ENCODE results near the gene MRI1.

Gene MRI1

DNA sequence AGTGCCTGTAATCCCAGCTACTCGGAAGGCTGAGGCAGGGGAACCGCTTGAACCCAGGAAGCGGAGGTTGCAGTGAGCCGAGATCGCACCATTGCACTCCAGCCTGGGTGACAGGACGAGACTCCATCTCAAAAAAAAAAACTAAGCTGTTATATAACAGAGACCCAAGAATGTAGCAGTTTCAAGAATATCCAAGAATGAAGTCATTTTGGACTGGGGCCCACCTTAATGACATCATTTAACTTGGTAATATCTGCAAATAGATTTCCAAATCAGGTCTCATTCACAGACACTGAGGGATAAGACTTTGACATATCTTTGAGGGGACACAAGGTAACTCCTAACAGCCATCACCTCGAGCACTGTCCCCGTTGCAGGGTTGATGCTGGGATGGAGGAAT is 36.5 kb upstream of the MRI1 start:
- DNase-seq = no peak
- no peak overlapping the region for H4K5ac ChIP-seq (ENCODE audit: low read length)
- H3K27me3 ChIP-seq (ENCODE audit: insufficient read depth, low read length, poor library complexity) = no peaks in the 10 kb centered on the region
- no peaks in the 10 kb centered on the region for H3K36me3 ChIP-seq (ENCODE audit: control insufficient read depth, insufficient read depth, low read length)
- H3K79me2 ChIP-seq (ENCODE audit: control insufficient read depth, insufficient read depth, low read length) = no peaks in the 10 kb centered on the region
- no peak overlapping the region for H2BK120ac ChIP-seq (ENCODE audit: low read depth, low read length)
- no peak overlapping the region for H3K56ac ChIP-seq (ENCODE audit: low read length)
- no peak overlapping the region for H2AK5ac ChIP-seq (ENCODE audit: low read length)
- H3K18ac ChIP-seq (ENCODE audit: low read length) = no peak overlapping the region
- no peak overlapping the region for H2BK15ac ChIP-seq (replicated peaks; ENCODE audit: low read depth)
- no peak overlapping the region for H4K8ac ChIP-seq (ENCODE audit: low read depth, low read length)
- H3K9ac ChIP-seq (ENCODE audit: low read length) = no peak overlapping the region
- no peaks in the 10 kb centered on the region for H3K79me1 ChIP-seq (ENCODE audit: low read length)
- H3K4me2 ChIP-seq (ENCODE audit: low read length) = no peak overlapping the region
- H3K4me3 ChIP-seq (ENCODE audit: low read length) = no peak overlapping the region
- H3K27ac ChIP-seq (ENCODE audit: low read depth, low read length) = no peak overlapping the region
- WGBS (ENCODE audit: extremely low coverage, insufficient coverage, low lambda C conversion rate) = no CpG with 5 or more reads among the region's 8 CpGs
- H3K4me1 ChIP-seq (ENCODE audit: control insufficient read depth, low read depth, low read length) = peaks cover 2% of the 10 kb centered on the region
- H3K4ac ChIP-seq (ENCODE audit: low read depth, low read length) = no peak overlapping the region
- H3K23ac ChIP-seq (ENCODE audit: low read length) = no peak overlapping the region
- no peak overlapping the region for H2BK5ac ChIP-seq (ENCODE audit: low read length)

DNA sequence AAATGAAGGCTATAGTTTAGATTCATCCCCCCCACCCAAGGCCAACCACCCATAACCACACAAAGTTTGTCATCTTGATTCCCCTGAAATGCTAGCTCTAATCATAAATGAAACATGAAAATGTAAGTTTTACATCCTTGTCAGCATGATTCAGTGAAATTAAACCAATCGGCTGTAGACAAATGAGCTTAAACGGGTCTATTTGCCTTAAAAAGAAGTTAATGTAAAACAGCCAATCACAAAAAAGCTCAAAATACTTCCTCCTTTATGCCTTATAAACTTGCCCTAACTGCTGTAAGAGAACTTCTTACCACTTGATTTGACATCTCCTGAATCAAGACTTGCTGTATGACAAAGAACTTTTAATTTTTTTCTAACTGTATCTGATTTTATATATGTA is 34.5 kb upstream of the MRI1 start:
- no peak overlapping the region for H2BK5ac ChIP-seq (ENCODE audit: low read length)
- no peak overlapping the region for H4K8ac ChIP-seq (ENCODE audit: low read depth, low read length)
- H3K9ac ChIP-seq (ENCODE audit: low read length) = no peak overlapping the region
- H3K4me3 ChIP-seq (ENCODE audit: low read length) = no peak overlapping the region
- H3K79me1 ChIP-seq (ENCODE audit: low read length) = no peaks in the 10 kb centered on the region
- H3K4me2 ChIP-seq (ENCODE audit: low read length) = no peak overlapping the region
- no peak overlapping the region for H3K4ac ChIP-seq (ENCODE audit: low read depth, low read length)
- H3K18ac ChIP-seq (ENCODE audit: low read length) = no peak overlapping the region
- no peak overlapping the region for H2BK15ac ChIP-seq (replicated peaks; ENCODE audit: low read depth)
- no peak overlapping the region for H3K27ac ChIP-seq (ENCODE audit: low read depth, low read length)
- peaks cover 2% of the 10 kb centered on the region for H3K4me1 ChIP-seq (ENCODE audit: control insufficient read depth, low read depth, low read length)
- no peak for DNase-seq
- H3K23ac ChIP-seq (ENCODE audit: low read length) = no peak overlapping the region
- WGBS (ENCODE audit: extremely low coverage, insufficient coverage, low lambda C conversion rate) = no CpG with 5 or more reads among the region's 2 CpGs
- H2AK5ac ChIP-seq (ENCODE audit: low read length) = no peak overlapping the region
- no peaks in the 10 kb centered on the region for H3K27me3 ChIP-seq (ENCODE audit: insufficient read depth, low read length, poor library complexity)
- no peaks in the 10 kb centered on the region for H3K36me3 ChIP-seq (ENCODE audit: control insufficient read depth, insufficient read depth, low read length)
- no peaks in the 10 kb centered on the region for H3K79me2 ChIP-seq (ENCODE audit: control insufficient read depth, insufficient read depth, low read length)
- no peak overlapping the region for H3K56ac ChIP-seq (ENCODE audit: low read length)
- no peak overlapping the region for H2BK120ac ChIP-seq (ENCODE audit: low read depth, low read length)
- H4K5ac ChIP-seq (ENCODE audit: low read length) = no peak overlapping the region

DNA sequence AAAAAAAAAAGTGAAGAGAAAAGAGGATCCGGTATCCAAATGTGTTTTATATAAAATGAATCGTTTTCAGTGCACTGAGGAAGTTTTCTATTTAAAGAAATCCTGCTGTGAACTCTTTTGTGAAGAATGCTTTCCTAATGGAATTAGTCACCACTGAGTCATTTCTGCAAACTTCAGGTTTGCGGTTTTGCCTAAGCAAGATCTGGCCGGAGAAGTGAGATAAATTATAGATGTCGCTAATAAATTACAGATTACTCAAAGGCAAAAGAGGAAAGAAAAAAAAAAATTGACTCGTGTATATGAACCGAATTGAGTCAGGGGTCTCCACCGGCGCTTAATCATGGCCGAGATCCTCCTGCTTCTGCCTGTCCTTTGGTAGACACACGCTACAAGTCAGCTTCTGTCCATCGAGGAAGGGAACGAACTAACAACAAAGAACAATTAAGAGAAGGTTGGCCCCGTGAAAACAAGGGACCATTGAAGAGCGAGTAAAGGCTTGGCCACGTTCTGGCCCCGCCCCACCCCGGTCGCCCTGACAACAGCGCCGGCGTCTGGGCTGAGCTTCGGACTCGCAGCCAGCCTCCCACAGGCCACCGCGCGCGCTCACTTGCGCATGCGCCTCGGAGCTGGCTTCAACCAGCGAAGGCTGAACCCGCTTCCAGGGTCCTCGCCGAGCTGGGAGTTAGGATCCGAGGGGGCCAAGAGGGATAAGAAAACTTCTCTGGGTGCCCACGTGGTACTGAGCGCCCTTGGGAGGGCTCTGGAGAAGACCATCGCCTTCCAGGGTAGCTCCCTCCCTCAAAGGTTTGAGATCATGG is 33.0 kb upstream of the MRI1 start:
- no peaks in the 10 kb centered on the region for H3K79me1 ChIP-seq (ENCODE audit: low read length)
- H2BK5ac ChIP-seq (ENCODE audit: low read length) = no peak overlapping the region
- H2BK15ac ChIP-seq (replicated peaks; ENCODE audit: low read depth) = no peak overlapping the region
- no peak overlapping the region for H2BK120ac ChIP-seq (ENCODE audit: low read depth, low read length)
- WGBS (ENCODE audit: extremely low coverage, insufficient coverage, low lambda C conversion rate) = no CpG with 5 or more reads among the region's 39 CpGs
- no peak overlapping the region for H3K23ac ChIP-seq (ENCODE audit: low read length)
- no peak overlapping the region for H3K18ac ChIP-seq (ENCODE audit: low read length)
- H3K4me3 ChIP-seq (ENCODE audit: low read length) = peak overlapping the region; percentile 42
- no peak overlapping the region for H3K27ac ChIP-seq (ENCODE audit: low read depth, low read length)
- no peak overlapping the region for H4K8ac ChIP-seq (ENCODE audit: low read depth, low read length)
- H4K5ac ChIP-seq (ENCODE audit: low read length) = peak overlapping the region; percentile 89
- DNase-seq = peak; percentile 97
- peak overlapping the region; percentile 83 for H3K4ac ChIP-seq (ENCODE audit: low read depth, low read length)
- H3K27me3 ChIP-seq (ENCODE audit: insufficient read depth, low read length, poor library complexity) = no peaks in the 10 kb centered on the region
- no peaks in the 10 kb centered on the region for H3K36me3 ChIP-seq (ENCODE audit: control insufficient read depth, insufficient read depth, low read length)
- H3K56ac ChIP-seq (ENCODE audit: low read length) = peak overlapping the region; percentile 92
- peaks cover 2% of the 10 kb centered on the region for H3K4me1 ChIP-seq (ENCODE audit: control insufficient read depth, low read depth, low read length)
- no peaks in the 10 kb centered on the region for H3K79me2 ChIP-seq (ENCODE audit: control insufficient read depth, insufficient read depth, low read length)
- H2AK5ac ChIP-seq (ENCODE audit: low read length) = no peak overlapping the region
- peak overlapping the region; percentile 92 for H3K9ac ChIP-seq (ENCODE audit: low read length)
- peak overlapping the region; percentile 87 for H3K4me2 ChIP-seq (ENCODE audit: low read length)

DNA sequence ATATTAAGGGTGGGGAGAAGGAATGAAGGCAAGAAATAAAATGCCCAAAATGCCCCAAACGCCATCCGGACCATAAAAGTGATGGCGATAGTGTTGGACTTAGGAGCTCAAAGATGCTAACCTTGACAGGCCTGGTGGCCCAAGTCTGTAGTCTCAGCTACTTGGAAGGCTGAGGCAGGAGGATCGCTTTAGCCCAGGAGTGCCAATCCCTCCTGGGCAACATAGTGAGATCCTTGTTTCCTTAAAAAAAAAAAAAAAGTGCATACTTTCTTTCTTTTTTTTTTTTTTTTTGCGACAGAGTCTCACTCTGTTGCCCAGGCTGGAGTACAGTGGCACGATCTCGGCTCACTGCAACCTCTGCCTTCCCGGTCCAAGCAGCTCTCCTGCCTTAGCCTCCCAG is 32.0 kb upstream of the MRI1 start:
- Histone ChIP-seq H3K79me1 (ENCODE audit: low read length) (no peaks in the 10 kb centered on the region), H3K56ac (ENCODE audit: low read length) (no peak overlapping the region), H2BK120ac (ENCODE audit: low read depth, low read length) (no peak overlapping the region), H3K4ac (ENCODE audit: low read depth, low read length) (no peak overlapping the region), H2AK5ac (ENCODE audit: low read length) (no peak overlapping the region), H2BK5ac (ENCODE audit: low read length) (no peak overlapping the region), H3K27ac (ENCODE audit: low read depth, low read length) (no peak overlapping the region), H3K4me3 (ENCODE audit: low read length) (no peak overlapping the region), H3K79me2 (ENCODE audit: control insufficient read depth, insufficient read depth, low read length) (no peaks in the 10 kb centered on the region), H3K27me3 (ENCODE audit: insufficient read depth, low read length, poor library complexity) (no peaks in the 10 kb centered on the region), H3K18ac (ENCODE audit: low read length) (no peak overlapping the region), H3K4me2 (ENCODE audit: low read length) (no peak overlapping the region), H3K9ac (ENCODE audit: low read length) (no peak overlapping the region), H4K5ac (ENCODE audit: low read length) (no peak overlapping the region), H2BK15ac (replicated peaks; ENCODE audit: low read depth) (no peak overlapping the region), H3K4me1 (ENCODE audit: control insufficient read depth, low read depth, low read length) (peaks cover 2% of the 10 kb centered on the region), H3K36me3 (ENCODE audit: control insufficient read depth, insufficient read depth, low read length) (no peaks in the 10 kb centered on the region), H3K23ac (ENCODE audit: low read length) (no peak overlapping the region), H4K8ac (ENCODE audit: low read depth, low read length) (no peak overlapping the region)
- WGBS (ENCODE audit: extremely low coverage, insufficient coverage, low lambda C conversion rate) = no CpG with 5 or more reads among the region's 8 CpGs
- no peak for DNase-seq

DNA sequence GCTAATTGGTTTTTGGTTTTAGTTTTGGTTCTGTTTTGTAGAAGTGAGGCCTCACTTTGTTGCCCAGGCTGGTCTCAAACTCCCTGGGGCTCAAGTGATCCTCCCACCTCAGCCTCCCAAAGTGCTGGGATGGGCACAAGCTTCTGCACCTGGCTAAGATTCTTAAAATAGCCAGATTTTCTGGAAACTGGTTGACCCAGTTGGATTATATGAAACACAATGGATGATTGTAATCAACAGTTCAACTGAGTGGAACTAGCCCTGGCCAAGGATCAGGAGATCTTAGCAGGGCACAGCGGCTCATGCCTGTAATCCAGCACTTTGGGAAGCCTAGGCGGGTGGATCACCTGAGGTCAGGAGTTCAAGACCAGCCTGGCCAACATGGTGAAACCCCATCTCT is 29.6 kb upstream of the MRI1 start:
- no peak overlapping the region for H3K4ac ChIP-seq (ENCODE audit: low read depth, low read length)
- H3K56ac ChIP-seq (ENCODE audit: low read length) = no peak overlapping the region
- no peak overlapping the region for H2AK5ac ChIP-seq (ENCODE audit: low read length)
- no peak overlapping the region for H3K4me3 ChIP-seq (ENCODE audit: low read length)
- no peak for DNase-seq
- no peak overlapping the region for H3K23ac ChIP-seq (ENCODE audit: low read length)
- H2BK120ac ChIP-seq (ENCODE audit: low read depth, low read length) = no peak overlapping the region
- H3K36me3 ChIP-seq (ENCODE audit: control insufficient read depth, insufficient read depth, low read length) = no peaks in the 10 kb centered on the region
- no peak overlapping the region for H2BK15ac ChIP-seq (replicated peaks; ENCODE audit: low read depth)
- no peaks in the 10 kb centered on the region for H3K79me1 ChIP-seq (ENCODE audit: low read length)
- H3K18ac ChIP-seq (ENCODE audit: low read length) = no peak overlapping the region
- no peak overlapping the region for H4K8ac ChIP-seq (ENCODE audit: low read depth, low read length)
- H2BK5ac ChIP-seq (ENCODE audit: low read length) = no peak overlapping the region
- H3K4me1 ChIP-seq (ENCODE audit: control insufficient read depth, low read depth, low read length) = peaks cover 2% of the 10 kb centered on the region
- H3K4me2 ChIP-seq (ENCODE audit: low read length) = no peak overlapping the region
- H3K27me3 ChIP-seq (ENCODE audit: insufficient read depth, low read length, poor library complexity) = no peaks in the 10 kb centered on the region
- no CpG with 5 or more reads among the region's 2 CpGs for WGBS (ENCODE audit: extremely low coverage, insufficient coverage, low lambda C conversion rate)
- no peak overlapping the region for H3K9ac ChIP-seq (ENCODE audit: low read length)
- no peak overlapping the region for H3K27ac ChIP-seq (ENCODE audit: low read depth, low read length)
- H4K5ac ChIP-seq (ENCODE audit: low read length) = no peak overlapping the region
- no peaks in the 10 kb centered on the region for H3K79me2 ChIP-seq (ENCODE audit: control insufficient read depth, insufficient read depth, low read length)

DNA sequence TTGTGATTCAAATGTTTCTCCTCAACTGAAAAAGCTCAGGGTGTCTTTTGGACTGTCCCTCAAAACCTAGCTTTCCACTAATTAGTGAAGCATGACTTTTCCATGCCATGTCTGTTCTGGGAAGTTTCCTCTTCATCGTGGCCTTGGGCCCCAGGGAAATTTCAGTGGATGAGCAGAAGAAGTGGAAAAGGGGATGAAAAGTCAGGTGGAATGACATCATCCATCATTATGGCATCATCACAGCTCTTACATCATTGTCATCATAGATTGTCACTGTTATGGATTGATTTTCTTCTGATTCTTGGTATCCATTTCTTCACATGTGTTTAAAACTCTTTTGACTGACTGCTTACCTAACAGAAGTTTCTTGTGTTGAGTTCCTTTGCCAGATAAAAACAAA is 26.2 kb upstream of the MRI1 start:
- WGBS (ENCODE audit: extremely low coverage, insufficient coverage, low lambda C conversion rate) = no CpG with 5 or more reads among the region's 1 CpG
- Histone ChIP-seq H3K4me3 (ENCODE audit: low read length) (no peak overlapping the region), H3K79me2 (ENCODE audit: control insufficient read depth, insufficient read depth, low read length) (no peaks in the 10 kb centered on the region), H2BK5ac (ENCODE audit: low read length) (no peak overlapping the region), H3K36me3 (ENCODE audit: control insufficient read depth, insufficient read depth, low read length) (no peaks in the 10 kb centered on the region), H3K4ac (ENCODE audit: low read depth, low read length) (no peak overlapping the region), H3K18ac (ENCODE audit: low read length) (no peak overlapping the region), H3K23ac (ENCODE audit: low read length) (no peak overlapping the region), H3K4me2 (ENCODE audit: low read length) (no peak overlapping the region), H2BK15ac (replicated peaks; ENCODE audit: low read depth) (no peak overlapping the region), H4K5ac (ENCODE audit: low read length) (no peak overlapping the region), H3K27me3 (ENCODE audit: insufficient read depth, low read length, poor library complexity) (no peaks in the 10 kb centered on the region), H3K27ac (ENCODE audit: low read depth, low read length) (no peak overlapping the region), H4K8ac (ENCODE audit: low read depth, low read length) (no peak overlapping the region), H3K4me1 (ENCODE audit: control insufficient read depth, low read depth, low read length) (no peaks in the 10 kb centered on the region), H2AK5ac (ENCODE audit: low read length) (no peak overlapping the region), H3K56ac (ENCODE audit: low read length) (no peak overlapping the region), H2BK120ac (ENCODE audit: low read depth, low read length) (no peak overlapping the region), H3K9ac (ENCODE audit: low read length) (no peak overlapping the region), H3K79me1 (ENCODE audit: low read length) (no peaks in the 10 kb centered on the region)
- DNase-seq = no peak
